Astrocyte (in vitro differentiated cells and primary cell): ENCODE data around the gene BAHCC1. TPM values are rescaled to one million over a fixed set of nuclear protein-coding genes. Genes with fewer than 3 reads are reported as not detected.

Source experiments
- DNase-seq: peaks from one replicate; pipeline ENCODE4 v3.0.0-alpha.2; 2010; ENCODE audit warnings: low read depth
- FAIRE-seq: peaks from 2 replicates; lab custom pipeline; 2011; peaks lifted over from hg19 to GRCh38; lab: Jason Lieb, UNC
- H2AFZ ChIP-seq: 2 replicates; pipeline ENCODE4 v1.6.0; 2012; ENCODE audit warnings: low read depth, low read length, inconsistent platforms
- H3K27ac ChIP-seq: 2 replicates; pipeline ENCODE4 v1.5.1; 2011; ENCODE audit warnings: low read depth, low read length, inconsistent platforms
- H3K27me3 ChIP-seq: 2 replicates; pipeline ENCODE4 v1.6.0; 2011; ENCODE audit warnings: low read length, inconsistent platforms; ENCODE audit not compliant: insufficient read depth
- H3K36me3 ChIP-seq: 2 replicates; pipeline ENCODE4 v1.5.1; 2011; ENCODE audit warnings: low read length, inconsistent platforms; ENCODE audit not compliant: insufficient read depth
- H3K4me1 ChIP-seq: 2 replicates; pipeline ENCODE4 v1.5.1; 2011; ENCODE audit warnings: low read length, inconsistent platforms; ENCODE audit not compliant: insufficient read depth
- H3K4me2 ChIP-seq: 2 replicates; pipeline ENCODE4 v1.6.0; 2012; ENCODE audit warnings: low read length, inconsistent platforms
- H3K4me3 ChIP-seq: 2 replicates; pipeline ENCODE4 v1.5.1; 2011; ENCODE audit warnings: low read depth, mild to moderate bottlenecking, low read length, inconsistent platforms; ENCODE audit not compliant: insufficient read depth
- H3K79me2 ChIP-seq: 2 replicates; pipeline ENCODE4 v1.6.0; 2012; ENCODE audit warnings: mild to moderate bottlenecking, low read length, inconsistent platforms; ENCODE audit not compliant: insufficient read depth
- H3K9ac ChIP-seq: 2 replicates; pipeline ENCODE4 v1.6.0; 2012; ENCODE audit warnings: mild to moderate bottlenecking, low read length, inconsistent platforms
- H3K9me3 ChIP-seq: 2 replicates; pipeline ENCODE4 v1.5.1; 2012; ENCODE audit warnings: low read depth, mild to moderate bottlenecking, low read length, inconsistent platforms; ENCODE audit not compliant: insufficient read depth
- H4K20me1 ChIP-seq: 2 replicates; pipeline ENCODE4 v1.6.0; 2012; ENCODE audit warnings: low read length, inconsistent platforms; ENCODE audit not compliant: insufficient read depth
- H3K27ac Mint-ChIP-seq: one replicate; pipeline ENCODE4 v1.8.0; 2021; ENCODE audit warnings: mild to moderate bottlenecking, mixed read lengths; ENCODE audit not compliant: unreplicated experiment
- H3K27me3 Mint-ChIP-seq: one replicate; pipeline ENCODE4 v1.8.0; 2021; ENCODE audit warnings: low read depth, mixed read lengths; ENCODE audit not compliant: unreplicated experiment
- H3K36me3 Mint-ChIP-seq: one replicate; pipeline ENCODE4 v1.8.0; 2021; ENCODE audit warnings: low read depth, mixed read lengths; ENCODE audit not compliant: unreplicated experiment
- H3K4me1 Mint-ChIP-seq: one replicate; pipeline ENCODE4 v1.8.0; 2021; ENCODE audit warnings: low read depth, mixed read lengths; ENCODE audit not compliant: unreplicated experiment
- H3K4me3 Mint-ChIP-seq: one replicate; pipeline ENCODE4 v1.8.0; 2021; ENCODE audit warnings: mild to moderate bottlenecking, moderate library complexity, mixed read lengths; ENCODE audit not compliant: unreplicated experiment
- H3K9me3 Mint-ChIP-seq: one replicate; pipeline ENCODE4 v1.8.0; 2021; ENCODE audit warnings: mild to moderate bottlenecking, mixed read lengths; ENCODE audit not compliant: unreplicated experiment
- CTCF ChIP-seq: IDR thresholded peaks from 2 replicates; pipeline ENCODE4 v1.5.1; 2011; ENCODE audit warnings: low read depth, mild to moderate bottlenecking, inconsistent platforms, low read length, moderate library complexity; ENCODE audit not compliant: insufficient read depth
- EZH2 ChIP-seq: IDR thresholded peaks from 2 replicates; pipeline ENCODE4 v1.6.1; 2012; ENCODE audit warnings: mild to moderate bottlenecking, low read length, inconsistent platforms; ENCODE audit not compliant: insufficient read depth
- microRNA-seq: library from miRNA; unstranded; fragments of <30 nt; microRNA quantifications from one replicate; pipeline ENCODE4 v1.2.0, GENCODE V29; 2020
- total RNA-seq: library from RNA; stranded (reverse); gene quantifications from 2 replicates; pipeline ENCODE4 v1.2.1, GENCODE V29; 2021

Gene BAHCC1
- total RNA-seq, 1 donor from 2014 or later: 18.5 TPM

GRCh38 chr17:81514739-81515529 is 119.7 kb downstream of the BAHCC1 start:
- peaks cover 18% of the 10 kb centered on the region for H3K36me3 Mint-ChIP-seq
- TF ChIP-seq EZH2 (no peak), CTCF (no peak)
- Histone ChIP-seq H3K9me3 (no peaks in the 10 kb centered on the region), H2AFZ (no peak overlapping the region), H3K4me1 (peaks cover 50% of the 10 kb centered on the region), H3K79me2 (peaks cover 81% of the 10 kb centered on the region), H3K27ac (peak overlapping the region; percentile 91), H4K20me1 (peaks cover 57% of the 10 kb centered on the region), H3K36me3 (peaks cover 19% of the 10 kb centered on the region), H3K4me2 (peak overlapping the region; percentile 90), H3K27me3 (no peaks in the 10 kb centered on the region), H3K4me3 (peak overlapping the region; percentile 76), H3K9ac (peak overlapping the region; percentile 85)
- H3K27me3 Mint-ChIP-seq: no peaks in the 10 kb centered on the region
- H3K27ac Mint-ChIP-seq: peak overlapping the region; percentile 89
- H3K9me3 Mint-ChIP-seq: no peaks in the 10 kb centered on the region
- FAIRE-seq (no peak), DNase-seq (peak; percentile 68)
- H3K4me1 Mint-ChIP-seq: peaks cover 10% of the 10 kb centered on the region
- peak overlapping the region; percentile 90 for H3K4me3 Mint-ChIP-seq

- no peaks in the 10 kb centered on the region for H3K9me3 Mint-ChIP-seq
- peaks cover 57% of the 10 kb centered on the region for H4K20me1 ChIP-seq
- no peaks in the 10 kb centered on the region for H3K27me3 Mint-ChIP-seq
- peaks cover 13% of the 10 kb centered on the region for H3K36me3 ChIP-seq
- peaks cover 11% of the 10 kb centered on the region for H3K4me1 Mint-ChIP-seq
- FAIRE-seq (no peak), DNase-seq (no peak)
- TF ChIP-seq EZH2 (no peak), CTCF (no peak)
- H3K27ac Mint-ChIP-seq: peak overlapping the region; percentile 89
- H3K4me2 ChIP-seq: peak overlapping the region; percentile 90
- peaks cover 13% of the 10 kb centered on the region for H3K36me3 Mint-ChIP-seq
- H3K4me3 Mint-ChIP-seq: peak overlapping the region; percentile 90
- peak overlapping the region; percentile 85 for H3K9ac ChIP-seq
- no peak overlapping the region for H2AFZ ChIP-seq
- no peaks in the 10 kb centered on the region for H3K9me3 ChIP-seq
- H3K27me3 ChIP-seq: no peaks in the 10 kb centered on the region
- H3K4me1 ChIP-seq: peaks cover 51% of the 10 kb centered on the region
- H3K4me3 ChIP-seq: peak overlapping the region; percentile 76
- H3K27ac ChIP-seq: peak overlapping the region; percentile 91
- peaks cover 75% of the 10 kb centered on the region for H3K79me2 ChIP-seq
Measured at GRCh38 chr17:81515530-81516041, 120.3 kb downstream of the BAHCC1 start.

Small RNA genes within 50 kb of the gene (microRNA-seq; reads per million reads assigned to microRNA genes)
- gene MIR3186 (0.82 reads per million), gene MIR4740 (not detected)

Other genes with a start within 250 kb of the BAHCC1 start
- gene PVALEF, start 229.9 kb upstream of the BAHCC1 start, total RNA-seq: not detected in 2 replicates
- 0.41 and 0.54 TPM in 2 replicates for gene AATK, start 229.2 kb upstream of the BAHCC1 start, total RNA-seq
- 5.8 and 5.9 TPM in 2 replicates for gene CEP131, start 172.5 kb upstream of the BAHCC1 start, total RNA-seq
- gene TEPSIN, start 156.4 kb upstream of the BAHCC1 start, total RNA-seq: 26.4 and 28.7 TPM in 2 replicates
- 52.6 and 67.2 TPM in 2 replicates for gene NDUFAF8, start 156.1 kb upstream of the BAHCC1 start, total RNA-seq
- gene SLC38A10, start 100.2 kb upstream of the BAHCC1 start, total RNA-seq: 71.4 and 80.3 TPM in 2 replicates
- gene ACTG1, start 117.3 kb downstream of the BAHCC1 start, total RNA-seq: 7,049 and 7,369 TPM in 2 replicates
- 5.6 and 8.0 TPM in 2 replicates for gene FSCN2, start 132.9 kb downstream of the BAHCC1 start, total RNA-seq
- gene FAAP100, start 156.9 kb downstream of the BAHCC1 start, total RNA-seq: 35.8 and 38.9 TPM in 2 replicates
- 125 and 127 TPM in 2 replicates for gene NPLOC4, start 241.7 kb downstream of the BAHCC1 start, total RNA-seq
- gene TSPAN10, start 241.7 kb downstream of the BAHCC1 start, total RNA-seq: 2.7 and 3.2 TPM in 2 replicates